Measurements from ENCODE around the gene TRIP4. TPM values are rescaled to one million over a fixed set of nuclear protein-coding genes. Genes with fewer than 3 reads are reported as not detected.

Gene TRIP4
- total RNA-seq, 1 experiment from 2014 or later: 18.3 TPM

- Histone ChIP-seq H3K9ac (ENCODE audit: low read length) (peak overlapping the region; percentile 46; the same call in 1 of the 2 replicates), H3K4me3 (replicated peaks in 1 of 2; ENCODE audit: low read depth in 1 of 2, low read length in 2 of 2) (no peak overlapping the region), H2AFZ (ENCODE audit: low read depth, low read length, poor library complexity, severe bottlenecking) (no peak overlapping the region), H3K4me1 (ENCODE audit: control insufficient read depth in 1 of 2, insufficient read depth in 2 of 2, low read length in 2 of 2) (peaks cover 22 to 29% of the 10 kb centered on the region in 2 experiments), H3K9me3 (ENCODE audit: control insufficient read depth in 1 of 2, insufficient read depth in 1 of 2, low read depth in 1 of 2, low read length in 2 of 2) (no peaks in the 10 kb centered on the region), H3K79me2 (ENCODE audit: insufficient read depth, low read length) (no peaks in the 10 kb centered on the region), H3K4me2 (ENCODE audit: low read length) (peak overlapping the region; percentile 63), H3K36me3 (ENCODE audit: control insufficient read depth in 1 of 2, insufficient read depth in 2 of 2, low read length in 2 of 2) (no peaks in the 10 kb centered on the region), H3K9me2 (ENCODE audit: insufficient read depth) (no peaks in the 10 kb centered on the region), H3K27ac (ENCODE audit: low read depth, low read length) (peak overlapping the region; percentile 81; the same call in 1 of the 2 replicates), H3K27me3 (ENCODE audit: insufficient read depth, low read length) (no peaks in the 10 kb centered on the region), H4K20me1 (ENCODE audit: insufficient read depth) (no peaks in the 10 kb centered on the region)
- DNase-seq (ENCODE audit: low read depth, low spot score) (no peak), ATAC-seq (no peak)
- POLR2A ChIA-PET: no interaction called here
- RAD21 ChIA-PET (ENCODE audit: low non-redundant PET in 1 of 2, low total read pairs in 2 of 2, uncharacterized antibody in 2 of 2, unreplicated experiment in 2 of 2): no interaction called here
- intact Hi-C loops (cut with micrococcal nuclease): no loop called here
- BruUV-seq (replicated peaks): no TSS peak
- no peak for TF ChIP-seq ATF3 (IDR thresholded peaks at IDR 0.05)
- no peak for TF ChIP-seq ELF1 (IDR thresholded peaks at IDR 0.05; ENCODE audit: borderline replicate concordance, low read depth)
- TF ChIP-seq REST (IDR thresholded peaks at IDR 0.05; ENCODE audit: low read depth): no peak
- no peak for TF ChIP-seq EZH2phosphoT487 (IDR thresholded peaks at IDR 0.05; ENCODE audit: borderline replicate concordance)
- TF ChIP-seq SP1 (IDR thresholded peaks at IDR 0.05; ENCODE audit: low read depth): no peak
- TF ChIP-seq CEBPB (IDR thresholded peaks at IDR 0.05; ENCODE audit: low read depth): no peak
- no peak for TF ChIP-seq POLR2A (IDR thresholded peaks at IDR 0.05; ENCODE audit: borderline replicate concordance, extremely low read depth, insufficient read depth, insufficient read length)
- TF ChIP-seq MAX (IDR thresholded peaks at IDR 0.05): no peak
- TF ChIP-seq SIN3A (IDR thresholded peaks at IDR 0.05; ENCODE audit: low read depth): no peak
- TF ChIP-seq EZH2 (IDR thresholded peaks at IDR 0.05): no peak
- TF ChIP-seq JUND (IDR thresholded peaks at IDR 0.05): no peak
- no peak for TF ChIP-seq CBX3 (IDR thresholded peaks at IDR 0.05; ENCODE audit: low read depth)
- no peak for TF ChIP-seq ZNF274 (IDR thresholded peaks at IDR 0.05; ENCODE audit: low read depth, low read length)
- no peak for TF ChIP-seq TCF7L2 (IDR thresholded peaks at IDR 0.05; ENCODE audit: borderline replicate concordance, extremely low read depth, insufficient read depth, insufficient read length)
- TF ChIP-seq SRF (IDR thresholded peaks at IDR 0.05; ENCODE audit: low read depth): no peak
- TF ChIP-seq ZFX (IDR thresholded peaks at IDR 0.05): no peak
- TF ChIP-seq RAD21 (IDR thresholded peaks at IDR 0.05; ENCODE audit: low read depth): no peak
- no peak for TF ChIP-seq POLR2AphosphoS5 (IDR thresholded peaks at IDR 0.05; ENCODE audit: low read depth, low read length)
- no peak for TF ChIP-seq CTCF (IDR thresholded peaks at IDR 0.05 in 2 of 3, conservative IDR thresholded peaks at IDR 0.05 in 1 of 3; ENCODE audit: borderline replicate concordance in 1 of 3, insufficient read depth in 1 of 3, low read depth in 2 of 3, low read length in 2 of 3)
- CTCF ChIA-PET: no interaction called here
Measured at GRCh38 chr15:64443016-64443415, 55.4 kb downstream of the TRIP4 start.

All from HCT116 (cell line).